CD4-positive, alpha-beta T cell (primary cell): Measurements from ENCODE around the gene CASQ2. TPM values are rescaled to one million over a fixed set of nuclear protein-coding genes. Genes with fewer than 3 reads are reported as not detected.

Experiments used
- ATAC-seq: fragments of 200-7000 bp; cut with Tn5 transposase; one replicate; pipeline ENCODE4 v1.10.0; 2022; ENCODE audit warnings: mild to moderate bottlenecking; ENCODE audit not compliant: poor library complexity
- CTCF ChIA-PET: fragments of 350-600 bp; sonication (Branson Sonifier 250); formaldehyde crosslinking; loops from one replicate; lab custom pipeline; 2021; ENCODE audit warnings: antibody characterized with exemption, inconsistent platforms; lab: Charles Lee
- POLR2A ChIA-PET: fragments of 350-600 bp; sonication (Branson Sonifier 250); formaldehyde crosslinking; loops from one replicate; lab custom pipeline; 2021; ENCODE audit warnings: antibody characterized with exemption, inconsistent platforms; lab: Charles Lee
- DNase-seq, 14 experiments: peaks; one replicate each; pipeline ENCODE4 v3.0.0-alpha.2; 2013 to 2020; ENCODE audit warnings: mixed read lengths in 2 of 14
- H3K27ac ChIP-seq, 2 donors: one replicate each; pipeline versions ENCODE4 v1.5.1 to v1.7.0; 2013; ENCODE audit warnings: low read length in 2 of 2, low read depth in 1 of 2, mild to moderate bottlenecking in 1 of 2
- H3K27me3 ChIP-seq, 2 experiments: 1 replicate in 1 of 2; 2 replicates in 1 of 2; pipeline versions ENCODE4 v1.6.1 to v1.7.0; 2013; ENCODE audit warnings: low read length in 2 of 2, control low read depth in 1 of 2, mild to moderate bottlenecking in 1 of 2, moderate library complexity in 1 of 2; ENCODE audit not compliant: insufficient read depth in 2 of 2, control insufficient read depth in 1 of 2
- H3K36me3 ChIP-seq: one replicate; pipeline ENCODE4 v1.6.1; 2013; ENCODE audit warnings: low read length, control low read depth; ENCODE audit not compliant: insufficient read depth
- H3K4me1 ChIP-seq: one replicate; pipeline ENCODE4 v1.6.1; 2013; ENCODE audit warnings: low read length, control low read depth; ENCODE audit not compliant: insufficient read depth
- H3K4me3 ChIP-seq: one replicate; pipeline ENCODE4 v1.5.1; 2013; ENCODE audit warnings: mild to moderate bottlenecking, low read length, moderate library complexity
- H3K9me3 ChIP-seq, 2 experiments: 1 replicate in 1 of 2; 2 replicates in 1 of 2; pipeline versions ENCODE4 v1.6.1 to v1.7.0; 2013; ENCODE audit warnings: low read length in 2 of 2, mild to moderate bottlenecking in 2 of 2, control low read depth in 1 of 2, moderate library complexity in 1 of 2; ENCODE audit not compliant: control insufficient read depth in 1 of 2, insufficient read depth in 1 of 2
- H3K27ac Mint-ChIP-seq: one replicate; pipeline ENCODE4 v1.8.0; 2020; ENCODE audit warnings: mixed read lengths
- H3K27me3 Mint-ChIP-seq: one replicate; pipeline ENCODE4 v1.8.0; 2021; ENCODE audit warnings: mixed read lengths
- H3K36me3 Mint-ChIP-seq: one replicate; pipeline ENCODE4 v1.8.0; 2021; ENCODE audit warnings: low read depth, mixed read lengths
- H3K4me1 Mint-ChIP-seq: one replicate; pipeline ENCODE4 v1.8.0; 2021; ENCODE audit warnings: low read depth, mixed read lengths
- H3K4me3 Mint-ChIP-seq: one replicate; pipeline ENCODE4 v1.8.0; 2020; ENCODE audit warnings: mild to moderate bottlenecking, mixed read lengths
- H3K9me3 Mint-ChIP-seq: one replicate; pipeline ENCODE4 v1.8.0; 2020; ENCODE audit warnings: mixed read lengths
- intact Hi-C, 2 experiments: fragments of 100-400 bp; cut with DNase I in 1 of 2; cut with micrococcal nuclease in 1 of 2; formaldehyde crosslinking; loops; one replicate each; pipeline versions ENCODE4 v1.15.1 to v1.9.0; 2023 to 2025; cut with DNase I, micrococcal nuclease
- total RNA-seq, 174 experiments: library from RNA in 2 of 174; stranded (reverse) in 2 of 174; gene quantifications; one replicate each; pipeline ENCODE4 v1.2.3 and lab custom pipeline; 2021 to 2026
- TF ChIP-seq, protein P1 (sequence below): fragments of 200-600 bp; IDR thresholded peaks from one replicate; pipeline ENCODE4 v1.8.0; 2022; ENCODE audit warnings: antibody characterized with exemption, mild to moderate bottlenecking

The CASQ2 gene
- total RNA-seq, 2 experiments from 2014 or later: not detected

DNA sequence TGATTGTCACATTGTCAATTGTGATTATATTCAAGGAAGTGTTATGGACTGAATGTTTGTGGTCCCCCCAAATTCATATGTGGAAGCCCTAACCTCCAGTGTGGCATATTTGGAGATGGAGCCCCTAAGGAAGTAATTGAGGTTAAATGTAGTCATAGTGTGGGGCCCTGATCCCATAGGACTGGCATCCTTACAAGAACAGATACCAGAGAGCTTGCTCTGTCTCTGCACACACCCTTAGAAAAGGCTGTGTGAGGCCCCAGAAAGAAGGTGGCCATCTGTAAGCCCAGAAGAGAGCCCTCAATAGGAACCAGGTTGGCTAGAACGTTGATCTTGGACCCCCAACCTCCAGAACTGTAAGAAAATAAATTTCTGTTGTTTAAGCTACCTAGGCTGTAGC is 98.6 kb downstream of the CASQ2 start:
- DNase-seq (no peak), ATAC-seq (no peak)
- Histone ChIP-seq H3K27me3 (no peaks in the 10 kb centered on the region), H3K9me3 (no peaks in the 10 kb centered on the region), H3K27ac (no peak overlapping the region), H3K4me3 (no peak overlapping the region), H3K36me3 (no peaks in the 10 kb centered on the region), H3K4me1 (no peaks in the 10 kb centered on the region)
- ChIA-PET POLR2A (no interaction called here), CTCF (no interaction called here)
- Mint-ChIP-seq H3K27me3 (no peaks in the 10 kb centered on the region), H3K4me3 (no peak overlapping the region), H3K36me3 (no peaks in the 10 kb centered on the region), H3K4me1 (no peaks in the 10 kb centered on the region), H3K27ac (no peak overlapping the region), H3K9me3 (no peaks in the 10 kb centered on the region)
- intact Hi-C loops: no loop called here
- TF ChIP-seq, protein P1, sequence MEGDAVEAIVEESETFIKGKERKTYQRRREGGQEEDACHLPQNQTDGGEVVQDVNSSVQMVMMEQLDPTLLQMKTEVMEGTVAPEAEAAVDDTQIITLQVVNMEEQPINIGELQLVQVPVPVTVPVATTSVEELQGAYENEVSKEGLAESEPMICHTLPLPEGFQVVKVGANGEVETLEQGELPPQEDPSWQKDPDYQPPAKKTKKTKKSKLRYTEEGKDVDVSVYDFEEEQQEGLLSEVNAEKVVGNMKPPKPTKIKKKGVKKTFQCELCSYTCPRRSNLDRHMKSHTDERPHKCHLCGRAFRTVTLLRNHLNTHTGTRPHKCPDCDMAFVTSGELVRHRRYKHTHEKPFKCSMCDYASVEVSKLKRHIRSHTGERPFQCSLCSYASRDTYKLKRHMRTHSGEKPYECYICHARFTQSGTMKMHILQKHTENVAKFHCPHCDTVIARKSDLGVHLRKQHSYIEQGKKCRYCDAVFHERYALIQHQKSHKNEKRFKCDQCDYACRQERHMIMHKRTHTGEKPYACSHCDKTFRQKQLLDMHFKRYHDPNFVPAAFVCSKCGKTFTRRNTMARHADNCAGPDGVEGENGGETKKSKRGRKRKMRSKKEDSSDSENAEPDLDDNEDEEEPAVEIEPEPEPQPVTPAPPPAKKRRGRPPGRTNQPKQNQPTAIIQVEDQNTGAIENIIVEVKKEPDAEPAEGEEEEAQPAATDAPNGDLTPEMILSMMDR: no peak

DNA sequence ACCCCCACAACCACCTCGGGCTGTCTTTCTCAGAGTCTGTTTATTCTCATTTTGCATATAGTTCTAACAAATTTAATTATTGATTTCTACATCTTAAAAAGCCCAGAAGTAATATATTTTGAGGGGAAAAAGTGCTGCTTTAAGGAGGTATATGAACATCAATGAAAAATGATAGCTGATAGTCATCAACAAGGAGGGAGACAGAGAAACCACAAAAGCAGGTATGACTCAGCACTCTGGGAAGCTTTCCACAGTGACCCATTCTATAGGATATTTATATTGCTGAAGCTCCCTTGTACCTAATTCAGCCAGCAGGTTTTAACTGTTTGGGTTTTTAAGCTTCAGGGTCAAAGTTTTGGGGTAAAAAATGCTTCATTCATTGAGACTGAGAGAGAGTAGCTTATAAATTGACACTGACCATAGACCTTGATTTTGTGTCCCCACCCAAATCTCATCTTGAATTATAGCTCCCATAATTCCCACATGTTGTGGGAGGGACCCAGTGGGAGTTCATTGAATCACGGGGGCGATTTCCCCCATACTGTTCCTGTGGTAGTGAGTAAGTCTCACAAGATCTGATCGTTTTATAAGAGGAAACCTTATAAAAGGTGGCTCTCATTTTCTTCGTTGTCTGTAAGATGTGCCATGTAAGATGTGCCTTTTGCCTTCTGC is 99.4 kb downstream of the CASQ2 start:
- DNase-seq (no peak), ATAC-seq (no peak)
- TF ChIP-seq, protein P1: no peak
- no peaks in the 10 kb centered on the region for H3K27me3 Mint-ChIP-seq
- H3K36me3 Mint-ChIP-seq: peaks cover under 1% of the 10 kb centered on the region
- Histone ChIP-seq H3K27me3 (no peaks in the 10 kb centered on the region), H3K36me3 (no peaks in the 10 kb centered on the region), H3K9me3 (no peaks in the 10 kb centered on the region), H3K27ac (no peak overlapping the region), H3K4me3 (no peak overlapping the region), H3K4me1 (no peaks in the 10 kb centered on the region)
- ChIA-PET POLR2A (no interaction called here), CTCF (no interaction called here)
- no peaks in the 10 kb centered on the region for H3K4me1 Mint-ChIP-seq
- H3K9me3 Mint-ChIP-seq: no peaks in the 10 kb centered on the region
- H3K4me3 Mint-ChIP-seq: no peak overlapping the region
- H3K27ac Mint-ChIP-seq: no peak overlapping the region
- intact Hi-C loops: no loop called here

DNA sequence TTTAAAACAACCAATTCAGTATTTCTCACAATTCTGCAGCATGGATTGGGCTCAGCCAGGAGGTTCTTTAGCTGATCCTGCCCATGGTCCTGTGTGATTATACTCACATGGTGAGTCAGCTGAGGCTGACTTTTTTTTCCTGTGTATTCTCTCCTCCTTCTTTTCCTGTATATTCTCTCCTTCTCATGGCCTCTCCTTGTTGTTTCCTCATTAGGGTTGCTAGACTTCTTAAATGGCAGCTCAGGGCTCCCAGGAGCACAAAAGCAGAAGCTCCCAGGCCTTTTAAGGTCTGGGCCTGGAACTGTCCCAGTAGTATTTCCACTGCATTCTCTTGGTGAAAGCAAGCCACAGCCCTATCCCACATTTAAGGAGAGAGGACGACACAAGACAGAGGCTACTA is 99.9 kb downstream of the CASQ2 start:
- Mint-ChIP-seq H3K9me3 (no peaks in the 10 kb centered on the region), H3K4me1 (no peaks in the 10 kb centered on the region), H3K27me3 (no peaks in the 10 kb centered on the region), H3K27ac (no peak overlapping the region), H3K36me3 (peaks cover 3% of the 10 kb centered on the region), H3K4me3 (no peak overlapping the region)
- H3K4me3 ChIP-seq: no peak overlapping the region
- no peaks in the 10 kb centered on the region for H3K27me3 ChIP-seq
- intact Hi-C loops: no loop called here
- H3K27ac ChIP-seq: no peak overlapping the region
- H3K4me1 ChIP-seq: no peaks in the 10 kb centered on the region
- no peaks in the 10 kb centered on the region for H3K9me3 ChIP-seq
- TF ChIP-seq, protein P1: no peak
- ChIA-PET POLR2A (no interaction called here), CTCF (no interaction called here)
- ATAC-seq (no peak), DNase-seq (no peak)
- peaks cover 3% of the 10 kb centered on the region for H3K36me3 ChIP-seq
